Naive thymus-derived CD4-positive, alpha-beta T cell (primary cell): ENCODE measurements around the gene MTPN. TPM values are rescaled to one million over a fixed set of nuclear protein-coding genes. Genes with fewer than 3 reads are reported as not detected.

ENCODE experiments used
- ATAC-seq: fragments of 150-1000 bp; cut with Tn5 transposase; 2 replicates; pipeline ENCODE4 v1.10.0; 2021; ENCODE audit warnings: mild to moderate bottlenecking, moderate library complexity
- CTCF ChIA-PET: fragments of 350-600 bp; sonication (Branson Sonifier 250); formaldehyde crosslinking; loops from one replicate; lab custom pipeline; 2021; ENCODE audit warnings: antibody characterized with exemption; lab: Charles Lee
- POLR2A ChIA-PET: fragments of 350-600 bp; sonication (Branson Sonifier 250); formaldehyde crosslinking; loops from one replicate; lab custom pipeline; 2021; ENCODE audit warnings: antibody characterized with exemption, inconsistent platforms; lab: Charles Lee
- DNase-seq, 9 donors: peaks; one replicate each; pipeline versions ENCODE4 v3.0.0 to v3.0.0-alpha.2; 2020 to 2022; ENCODE audit warnings: mixed read lengths in 1 of 9
- H3K27ac ChIP-seq: one replicate; pipeline ENCODE4 v1.7.0; 2013; ENCODE audit warnings: mild to moderate bottlenecking, low read depth, low read length, moderate library complexity
- H3K27me3 ChIP-seq, 2 donors: one replicate each; pipeline ENCODE4 v1.7.0; 2013; ENCODE audit warnings: low read length in 2 of 2, mild to moderate bottlenecking in 2 of 2, moderate library complexity in 2 of 2; ENCODE audit not compliant: control insufficient read depth in 2 of 2, insufficient read depth in 2 of 2
- H3K36me3 ChIP-seq, 3 experiments: 1 replicate in 2 of 3; 2 replicates in 1 of 3; pipeline ENCODE4 v1.7.0; 2013; ENCODE audit warnings: low read length in 3 of 3, mild to moderate bottlenecking in 3 of 3, moderate library complexity in 1 of 3; ENCODE audit not compliant: insufficient read depth in 3 of 3, control insufficient read depth in 2 of 3
- H3K4me1 ChIP-seq, 2 donors: one replicate each; pipeline ENCODE4 v1.7.0; 2013; ENCODE audit warnings: low read length in 2 of 2, mild to moderate bottlenecking in 2 of 2, moderate library complexity in 1 of 2; ENCODE audit not compliant: control insufficient read depth in 2 of 2, insufficient read depth in 2 of 2
- H3K4me3 ChIP-seq: 2 replicates; pipeline ENCODE4 v1.7.0; 2013; ENCODE audit warnings: mild to moderate bottlenecking, low read length
- H3K9me3 ChIP-seq, 3 experiments: 1 replicate in 2 of 3; 2 replicates in 1 of 3; pipeline ENCODE4 v1.7.0; 2013; ENCODE audit warnings: low read length in 3 of 3; ENCODE audit not compliant: control insufficient read depth in 2 of 3
- H3K27ac Mint-ChIP-seq, 9 donors: one replicate each; pipeline ENCODE4 v1.8.0; 2020 to 2022; ENCODE audit warnings: mixed read lengths in 9 of 9, mild to moderate bottlenecking in 8 of 9, moderate library complexity in 5 of 9, inconsistent platforms in 2 of 9
- H3K27me3 Mint-ChIP-seq, 5 donors: one replicate each; pipeline ENCODE4 v1.8.0; 2021 to 2022; ENCODE audit warnings: mixed read lengths in 5 of 5, mild to moderate bottlenecking in 1 of 5
- H3K36me3 Mint-ChIP-seq, 5 donors: one replicate each; pipeline ENCODE4 v1.8.0; 2020 to 2022; ENCODE audit warnings: mixed read lengths in 5 of 5, mild to moderate bottlenecking in 3 of 5, inconsistent platforms in 1 of 5
- H3K4me1 Mint-ChIP-seq, 7 donors: one replicate each; pipeline ENCODE4 v1.8.0; 2020 to 2022; ENCODE audit warnings: mixed read lengths in 7 of 7, mild to moderate bottlenecking in 3 of 7, inconsistent platforms in 1 of 7
- H3K4me3 Mint-ChIP-seq, 10 donors: one replicate each; pipeline ENCODE4 v1.8.0; 2020 to 2022; ENCODE audit warnings: mild to moderate bottlenecking in 10 of 10, mixed read lengths in 10 of 10, moderate library complexity in 6 of 10, inconsistent platforms in 2 of 10
- H3K9me3 Mint-ChIP-seq, 11 donors: one replicate each; pipeline ENCODE4 v1.8.0; 2020 to 2022; ENCODE audit warnings: mixed read lengths in 11 of 11, mild to moderate bottlenecking in 4 of 11, inconsistent platforms in 1 of 11, moderate library complexity in 1 of 11
- intact Hi-C, 2 donors: fragments of 100-400 bp; cut with micrococcal nuclease; formaldehyde crosslinking; loops; one replicate each; pipeline ENCODE4 v1.15.1; 2023
- polyA plus RNA-seq, 2 donors: library from polyadenylated mRNA; unstranded; fragments of 300-500 nt; fragmentation: Illumina TruSeq; gene quantifications; one replicate each; pipeline ENCODE4 v1.2.3, GENCODE V29; 2021
- total RNA-seq, 6 experiments: library from RNA in 5 of 6; stranded (reverse) in 5 of 6; gene quantifications; 1 replicate in 5 of 6; 2 replicates in 1 of 6; pipeline ENCODE4 v1.2.3 and lab custom pipeline; 2021 to 2026

The MTPN gene
- total and polyA plus RNA-seq, 7 experiments from 2014 or later = 49.9 to 117 (median 80.7) TPM

GRCh38 chr7:136002802-136003201 is 25.6 kb upstream of the MTPN start:
- Histone ChIP-seq H3K4me1 (no peaks in the 10 kb centered on the region), H3K27ac (no peak overlapping the region), H3K9me3 (no peaks in the 10 kb centered on the region), H3K4me3 (no peak overlapping the region), H3K36me3 (no peaks in the 10 kb centered on the region), H3K27me3 (no peaks in the 10 kb centered on the region)
- Mint-ChIP-seq H3K27me3 (no peaks in the 10 kb centered on the region), H3K36me3 (peaks cover 0 to 7% (median 0%) of the 10 kb centered on the region in 5 donors), H3K27ac (no peak overlapping the region), H3K4me3 (no peak overlapping the region), H3K9me3 (peaks cover 0 to 7% (median 0%) of the 10 kb centered on the region in 11 donors), H3K4me1 (no peaks in the 10 kb centered on the region)
- ChIA-PET POLR2A (no interaction called here), CTCF (interaction anchor here (0.6 kb wide), 1 partner anchor 331 kb away, joined by 3 read pairs; no protein-coding TSS in a partner anchor)
- DNase-seq = no peak
- ATAC-seq = no peak
- intact Hi-C loops = no loop called here

- CTCF ChIA-PET = no interaction called here
- no peak overlapping the region for H3K4me3 Mint-ChIP-seq
- H3K27ac Mint-ChIP-seq = no peak overlapping the region
- ATAC-seq (no peak), DNase-seq (no peak)
- Histone ChIP-seq H3K27me3 (no peaks in the 10 kb centered on the region), H3K9me3 (no peaks in the 10 kb centered on the region), H3K4me3 (no peak overlapping the region), H3K4me1 (no peaks in the 10 kb centered on the region), H3K27ac (no peak overlapping the region), H3K36me3 (no peaks in the 10 kb centered on the region)
- H3K27me3 Mint-ChIP-seq = no peaks in the 10 kb centered on the region
- H3K4me1 Mint-ChIP-seq = no peaks in the 10 kb centered on the region
- intact Hi-C loops = no loop called here
- POLR2A ChIA-PET = interaction anchor here (0.6 to 0.7 kb wide), 2 partner anchors 391 to 1724 kb away, joined by 4 read pairs; no protein-coding TSS in a partner anchor
- peaks cover 0 to 7% (median 2%) of the 10 kb centered on the region in 5 donors for H3K36me3 Mint-ChIP-seq
- peaks cover 0 to 4% (median 0%) of the 10 kb centered on the region in 11 donors for H3K9me3 Mint-ChIP-seq
These were observed 23.2 kb upstream of the MTPN start for GRCh38 chr7:136000288-136000913.

- intact Hi-C loops = no loop called here
- Mint-ChIP-seq H3K9me3 (peaks cover 0 to 4% (median 0%) of the 10 kb centered on the region in 11 donors), H3K4me1 (peaks cover 0 to 17% (median 3%) of the 10 kb centered on the region in 7 donors), H3K27me3 (no peaks in the 10 kb centered on the region), H3K27ac (no peak overlapping the region), H3K36me3 (peaks cover 0 to 7% (median 2%) of the 10 kb centered on the region in 5 donors), H3K4me3 (no peak overlapping the region)
- ChIA-PET CTCF (no interaction called here), POLR2A (no interaction called here)
- DNase-seq (no peak), ATAC-seq (no peak)
- H3K27me3 ChIP-seq = no peaks in the 10 kb centered on the region
- no peak overlapping the region for H3K4me3 ChIP-seq
- no peaks in the 10 kb centered on the region for H3K9me3 ChIP-seq
- H3K4me1 ChIP-seq = peaks cover 0 to 6% of the 10 kb centered on the region in 2 donors
- no peak overlapping the region for H3K27ac ChIP-seq
- H3K36me3 ChIP-seq = no peaks in the 10 kb centered on the region
These were observed 20.9 kb upstream of the MTPN start for GRCh38 chr7:135998081-135998480.

- Mint-ChIP-seq H3K27ac (no peak overlapping the region), H3K9me3 (peaks cover 0 to 4% (median 0%) of the 10 kb centered on the region in 11 donors), H3K4me1 (peaks cover 0 to 27% (median 6%) of the 10 kb centered on the region in 7 donors), H3K36me3 (peaks cover 0 to 10% (median 4%) of the 10 kb centered on the region in 5 donors), H3K27me3 (peaks cover 0 to 6% (median 0%) of the 10 kb centered on the region in 5 donors), H3K4me3 (no peak overlapping the region)
- Histone ChIP-seq H3K4me1 (peaks cover 0 to 6% of the 10 kb centered on the region in 2 donors), H3K4me3 (no peak overlapping the region), H3K27ac (no peak overlapping the region), H3K36me3 (no peaks in the 10 kb centered on the region), H3K27me3 (no peaks in the 10 kb centered on the region), H3K9me3 (no peaks in the 10 kb centered on the region)
- ATAC-seq (no peak), DNase-seq (no peak)
- intact Hi-C loops = no loop called here
- POLR2A ChIA-PET = no interaction called here
- CTCF ChIA-PET = no interaction called here
These were observed 18.6 kb upstream of the MTPN start for GRCh38 chr7:135995748-135996147.

- intact Hi-C loops = loop anchor here in 1 of 2 donors (1.0 kb wide), 1 partner anchor 14 kb away; no protein-coding TSS in a partner anchor
These were observed 17.5 kb upstream of the MTPN start for GRCh38 chr7:135994466-135995205.

GRCh38 chr7:135993950-135994349 is 16.8 kb upstream of the MTPN start:
- peaks cover 0 to 6% of the 10 kb centered on the region in 2 donors for H3K4me1 ChIP-seq
- Mint-ChIP-seq H3K27ac (peak overlapping the region in 1 of 9 donors; percentile 42), H3K36me3 (peaks cover 0 to 13% (median 6%) of the 10 kb centered on the region in 5 donors), H3K9me3 (peaks cover 0 to 1% (median 0%) of the 10 kb centered on the region in 11 donors), H3K4me1 (peaks cover 0 to 27% (median 6%) of the 10 kb centered on the region in 7 donors), H3K4me3 (peak overlapping the region in 1 of 10 donors; percentile 30), H3K27me3 (peaks cover 0 to 10% (median 6%) of the 10 kb centered on the region in 5 donors)
- no peak overlapping the region for H3K4me3 ChIP-seq
- POLR2A ChIA-PET = no interaction called here
- CTCF ChIA-PET = no interaction called here
- no peaks in the 10 kb centered on the region for H3K36me3 ChIP-seq
- no peaks in the 10 kb centered on the region for H3K27me3 ChIP-seq
- DNase-seq (no peak), ATAC-seq (peak; percentile 34)
- intact Hi-C loops = loop anchor here in 1 of 2 donors (1.0 kb wide), 1 partner anchor 14 kb away; no protein-coding TSS in a partner anchor
- no peaks in the 10 kb centered on the region for H3K9me3 ChIP-seq
- H3K27ac ChIP-seq = no peak overlapping the region

More at GRCh38 chr7:135994466-135995205, 17.5 kb upstream of the MTPN start:
- ChIA-PET POLR2A (no interaction called here), CTCF (interaction anchor here (1.1 kb wide), 1 partner anchor 12 kb away, joined by 4 read pairs; no protein-coding TSS in a partner anchor)
- DNase-seq (no peak), ATAC-seq (no peak)
- Histone ChIP-seq H3K27me3 (no peaks in the 10 kb centered on the region), H3K4me1 (peaks cover 0 to 6% of the 10 kb centered on the region in 2 donors), H3K9me3 (no peaks in the 10 kb centered on the region), H3K36me3 (no peaks in the 10 kb centered on the region), H3K27ac (no peak overlapping the region), H3K4me3 (no peak overlapping the region)
- peaks cover 0 to 27% (median 6%) of the 10 kb centered on the region in 7 donors for H3K4me1 Mint-ChIP-seq
- H3K36me3 Mint-ChIP-seq = peaks cover 0 to 8% (median 6%) of the 10 kb centered on the region in 5 donors
- H3K4me3 Mint-ChIP-seq = no peak overlapping the region
- no peak overlapping the region for H3K27ac Mint-ChIP-seq
- peaks cover 0 to 10% (median 6%) of the 10 kb centered on the region in 5 donors for H3K27me3 Mint-ChIP-seq
- H3K9me3 Mint-ChIP-seq = peaks cover 0 to 1% (median 0%) of the 10 kb centered on the region in 11 donors
